Thyroid gland (tissue), 4 donors: ENCODE measurements around the gene C16orf74. TPM values are rescaled to one million over a fixed set of nuclear protein-coding genes. Genes with fewer than 3 reads are reported as not detected.

ENCODE experiments used
- DNase-seq, 2 donors: peaks; one replicate each; pipeline ENCODE4 v3.0.0-alpha.2; 2019
- H3K27ac ChIP-seq, 3 donors: fragments of 200-600 bp; sonication (generic); 1 replicate in 2 of 3; 2 replicates in 1 of 3; pipeline ENCODE4 v1.5.1; 2016 to 2019; ENCODE audit warnings: mild to moderate bottlenecking in 1 of 3, moderate library complexity in 1 of 3
- H3K27me3 ChIP-seq: fragments of 200-600 bp; sonication (generic); one replicate; pipeline ENCODE4 v1.5.1; 2019
- H3K36me3 ChIP-seq, 2 donors: fragments of 200-600 bp; sonication (generic); one replicate each; pipeline ENCODE4 v1.5.1; 2016 to 2019
- H3K4me1 ChIP-seq, 2 donors: fragments of 200-600 bp; sonication (generic); one replicate each; pipeline ENCODE4 v1.5.1; 2017 to 2019
- H3K4me3 ChIP-seq, 3 donors: fragments of 200-600 bp; sonication (generic); replicated peaks in 1 of 3; 1 replicate in 2 of 3; 2 replicates in 1 of 3; pipeline ENCODE4 v1.5.1; 2016; ENCODE audit warnings: mild to moderate bottlenecking in 1 of 3
- H3K9me3 ChIP-seq: fragments of 200-600 bp; sonication (generic); one replicate; pipeline ENCODE4 v1.5.1; 2017
- POLR2A ChIP-seq, 2 donors: fragments of 450-650 bp; IDR thresholded peaks; one replicate each; pipeline ENCODE4 v1.6.1; 2017; ENCODE audit warnings: antibody characterized with exemption in 2 of 2, mild to moderate bottlenecking in 2 of 2, moderate library complexity in 1 of 2
- WGBS, 2 donors: methylation state at CpG; one replicate each; pipeline ENCODE4 v1.1.5; 2017; 5-methylcytosine and 5-hydroxymethylcytosine counted together
- intact Hi-C: fragments of 100-400 bp; cut with DNase I; formaldehyde crosslinking; loops from one replicate; pipeline ENCODE4 v1.15.1; 2023
- total RNA-seq, 4 donors: library from RNA; depleted of rRNA; stranded (reverse); fragments of >200 nt; gene quantifications; one replicate each; pipeline ENCODE4 v1.2.3, GENCODE V29; 2016
- TF ChIP-seq, protein P1 (sequence below), 6 experiments: fragments of 200-600 bp in 3 of 6; fragments of 450-650 bp in 3 of 6; sonication (generic) in 3 of 6; IDR thresholded peaks; one replicate each; pipeline ENCODE4 v1.5.1; 2016 to 2019; ENCODE audit warnings: antibody characterized with exemption in 6 of 6, mild to moderate bottlenecking in 2 of 6, inconsistent platforms in 1 of 6, moderate library complexity in 1 of 6

Gene C16orf74
- total RNA-seq, 4 donors from 2014 or later, result 5.1 to 8.4 (median 6.3) TPM; not detected in 1

DNA sequence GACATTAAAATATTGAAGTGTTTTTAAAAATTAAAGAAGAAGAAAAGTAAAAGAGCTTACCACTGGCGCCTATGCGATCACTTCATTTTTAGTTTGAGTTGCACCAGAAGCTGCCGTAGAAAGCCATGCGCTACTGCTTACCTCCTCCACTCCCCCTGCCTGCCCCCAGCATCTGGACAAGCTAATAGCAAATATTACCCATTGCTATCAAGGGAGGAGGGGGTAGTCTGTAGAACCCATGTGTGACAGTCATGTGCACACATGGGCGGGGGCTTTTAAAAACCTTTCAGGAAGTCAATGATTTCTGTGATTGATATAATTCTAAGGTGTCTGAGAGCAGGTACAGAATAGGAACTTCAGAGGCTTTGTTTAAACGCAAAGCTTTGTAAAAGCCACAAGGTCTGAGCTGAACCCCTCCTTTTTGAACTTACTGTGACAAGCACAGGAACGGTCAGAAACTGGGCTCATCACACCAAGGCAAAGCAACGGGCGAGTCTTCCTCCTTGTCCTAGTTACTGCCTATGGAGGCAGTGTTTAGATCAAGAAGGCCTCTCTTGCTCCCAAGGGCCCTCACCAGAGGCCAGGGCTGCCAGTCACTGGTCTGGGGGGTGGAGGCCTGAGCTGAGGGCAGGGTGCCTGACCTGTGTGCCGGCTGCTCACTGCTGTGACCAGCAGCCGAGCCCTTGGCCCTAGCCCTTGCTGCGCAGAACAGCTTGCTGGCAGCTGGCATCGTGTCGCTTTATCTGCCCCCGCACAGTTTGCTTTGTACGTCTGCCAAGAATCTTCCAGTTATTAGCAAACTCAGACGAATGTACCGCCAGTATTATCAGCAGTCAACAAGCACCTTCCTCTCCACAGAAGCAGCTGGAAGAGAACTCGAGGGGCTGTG, 77.1 kb downstream of the C16orf74 start:
- peaks cover 47 to 51% of the 10 kb centered on the region in 2 donors for H3K36me3 ChIP-seq
- TF ChIP-seq POLR2A (IDR thresholded peaks at IDR 0.05), result no peak
- TF ChIP-seq, protein P1, sequence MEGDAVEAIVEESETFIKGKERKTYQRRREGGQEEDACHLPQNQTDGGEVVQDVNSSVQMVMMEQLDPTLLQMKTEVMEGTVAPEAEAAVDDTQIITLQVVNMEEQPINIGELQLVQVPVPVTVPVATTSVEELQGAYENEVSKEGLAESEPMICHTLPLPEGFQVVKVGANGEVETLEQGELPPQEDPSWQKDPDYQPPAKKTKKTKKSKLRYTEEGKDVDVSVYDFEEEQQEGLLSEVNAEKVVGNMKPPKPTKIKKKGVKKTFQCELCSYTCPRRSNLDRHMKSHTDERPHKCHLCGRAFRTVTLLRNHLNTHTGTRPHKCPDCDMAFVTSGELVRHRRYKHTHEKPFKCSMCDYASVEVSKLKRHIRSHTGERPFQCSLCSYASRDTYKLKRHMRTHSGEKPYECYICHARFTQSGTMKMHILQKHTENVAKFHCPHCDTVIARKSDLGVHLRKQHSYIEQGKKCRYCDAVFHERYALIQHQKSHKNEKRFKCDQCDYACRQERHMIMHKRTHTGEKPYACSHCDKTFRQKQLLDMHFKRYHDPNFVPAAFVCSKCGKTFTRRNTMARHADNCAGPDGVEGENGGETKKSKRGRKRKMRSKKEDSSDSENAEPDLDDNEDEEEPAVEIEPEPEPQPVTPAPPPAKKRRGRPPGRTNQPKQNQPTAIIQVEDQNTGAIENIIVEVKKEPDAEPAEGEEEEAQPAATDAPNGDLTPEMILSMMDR (IDR thresholded peaks at IDR 0.05), result no peak
- intact Hi-C loops, result no loop called here
- peaks cover 5 to 10% of the 10 kb centered on the region in 2 donors for H3K4me1 ChIP-seq
- DNase-seq, result no peak
- 78 to 86% methylated on average over 19 of the region's 19 CpGs for WGBS, 2 donors
- no peak overlapping the region for H3K4me3 ChIP-seq
- no peaks in the 10 kb centered on the region for H3K27me3 ChIP-seq
- no peak overlapping the region for H3K27ac ChIP-seq
- H3K9me3 ChIP-seq, result no peaks in the 10 kb centered on the region

DNA sequence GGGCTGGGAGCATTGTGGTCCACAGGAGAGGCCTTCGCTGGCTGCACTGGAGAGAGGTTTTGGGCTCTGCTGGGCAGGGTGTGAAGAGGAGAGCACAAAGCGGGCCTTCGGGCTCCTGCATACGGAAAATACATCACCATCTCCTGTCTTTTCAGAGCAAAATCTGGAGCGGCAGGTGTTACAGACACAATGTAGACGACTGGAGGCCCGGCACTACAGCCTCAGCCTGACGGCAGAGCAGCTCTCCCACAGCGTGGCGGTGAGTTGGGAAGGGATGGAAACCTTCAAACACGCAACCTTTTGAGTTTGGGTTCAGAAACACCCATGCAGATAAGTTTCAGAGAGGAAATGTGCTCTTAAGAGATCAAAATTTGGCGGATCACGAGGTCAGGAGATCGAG, 80.1 kb downstream of the C16orf74 start:
- Histone ChIP-seq H3K36me3 (peaks cover 74 to 75% of the 10 kb centered on the region in 2 donors), H3K27ac (no peak overlapping the region), H3K4me3 (no peak overlapping the region), H3K9me3 (no peaks in the 10 kb centered on the region), H3K4me1 (peaks cover 0 to 5% of the 10 kb centered on the region in 2 donors), H3K27me3 (no peaks in the 10 kb centered on the region)
- intact Hi-C loops, result no loop called here
- DNase-seq, result no peak
- WGBS, 2 donors, result 97% methylated on average over 14 of the region's 14 CpGs
- TF ChIP-seq, protein P1 (IDR thresholded peaks at IDR 0.05), result no peak
- no peak for TF ChIP-seq POLR2A (IDR thresholded peaks at IDR 0.05)

DNA sequence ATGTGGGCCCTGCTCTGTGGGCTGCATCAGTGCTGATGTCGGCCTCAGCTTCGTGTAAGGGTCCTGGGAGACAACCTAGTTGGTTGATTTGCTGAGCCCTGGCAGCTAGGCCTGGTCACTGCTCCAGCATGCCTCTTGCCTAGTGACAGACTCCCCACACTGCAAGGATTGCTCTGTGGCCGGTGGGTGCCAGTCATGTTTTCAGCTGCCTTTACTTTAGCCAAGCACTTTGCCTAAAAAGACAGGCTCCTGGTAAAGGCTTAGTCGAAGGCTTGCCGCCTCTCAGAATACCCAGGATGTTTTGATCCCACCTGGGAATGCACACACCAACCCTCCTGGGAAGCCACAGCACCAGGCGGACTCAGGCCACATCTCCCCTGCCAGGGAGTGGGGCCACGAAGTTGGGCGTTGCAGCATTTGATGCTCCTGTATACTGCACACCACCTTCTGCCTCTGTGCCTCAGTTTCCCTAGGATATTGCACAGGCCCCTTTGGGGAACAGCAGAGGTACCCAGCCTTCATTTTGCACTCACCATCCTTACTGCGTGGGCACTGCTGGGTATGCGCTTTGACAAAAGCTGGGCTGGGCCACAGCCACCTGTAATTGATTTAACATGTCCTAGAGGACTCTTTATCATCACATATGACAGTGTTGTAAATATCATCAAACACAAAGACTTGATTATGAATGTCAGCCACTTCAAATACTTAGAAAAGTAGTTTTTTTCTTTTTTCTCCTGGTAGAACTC, 82.0 kb downstream of the C16orf74 start:
- Histone ChIP-seq H3K4me1 (peaks cover 0 to under 1% of the 10 kb centered on the region in 2 donors), H3K9me3 (no peaks in the 10 kb centered on the region), H3K27me3 (no peaks in the 10 kb centered on the region), H3K36me3 (peaks cover 80 to 81% of the 10 kb centered on the region in 2 donors), H3K27ac (no peak overlapping the region), H3K4me3 (no peak overlapping the region)
- WGBS, 2 donors, result 96 to 98% methylated on average over 5 to 7 of the region's 10 CpGs
- no peak for DNase-seq
- TF ChIP-seq POLR2A (IDR thresholded peaks at IDR 0.05), result no peak
- TF ChIP-seq, protein P1 (IDR thresholded peaks at IDR 0.05), result no peak
- intact Hi-C loops, result no loop called here

DNA sequence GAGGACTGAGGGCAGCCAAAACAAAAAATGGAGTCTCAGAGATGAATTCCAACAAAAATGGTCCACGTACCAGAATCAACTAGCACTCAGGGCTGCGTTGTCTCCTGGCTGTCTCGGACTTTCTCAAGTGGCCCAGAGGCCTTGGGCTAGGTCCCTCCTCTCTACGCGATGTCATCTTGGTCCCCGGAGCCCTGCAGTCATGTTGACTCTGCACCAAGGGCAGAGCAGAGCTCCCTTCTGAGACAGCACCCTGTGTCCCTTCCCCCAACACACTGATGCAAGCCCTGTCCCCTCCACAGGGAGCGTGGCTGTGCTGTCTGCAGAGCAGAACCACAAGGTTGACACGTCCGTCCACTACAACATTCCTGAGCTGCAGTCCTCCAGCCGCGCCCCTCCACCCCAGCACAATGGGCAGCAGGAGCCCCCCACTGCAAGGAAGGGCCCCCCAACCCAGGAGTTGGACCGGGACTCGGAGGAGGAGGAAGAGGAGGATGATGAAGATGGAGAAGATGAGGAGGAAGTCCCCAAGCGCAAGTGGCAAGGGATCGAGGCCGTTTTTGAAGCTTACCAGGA, 83.0 kb downstream of the C16orf74 start:
- no peaks in the 10 kb centered on the region for H3K4me1 ChIP-seq
- peaks cover 87 to 88% of the 10 kb centered on the region in 2 donors for H3K36me3 ChIP-seq
- intact Hi-C loops, result no loop called here
- WGBS, 2 donors, result 88% methylated on average over 16 of the region's 16 CpGs
- no peak overlapping the region for H3K27ac ChIP-seq
- H3K4me3 ChIP-seq, result no peak overlapping the region
- TF ChIP-seq, protein P1 (IDR thresholded peaks at IDR 0.05), result no peak
- TF ChIP-seq POLR2A (IDR thresholded peaks at IDR 0.05), result no peak
- no peaks in the 10 kb centered on the region for H3K9me3 ChIP-seq
- H3K27me3 ChIP-seq, result no peaks in the 10 kb centered on the region
- DNase-seq, result no peak
